NT2/D1 (cell line): ENCODE data around the gene MRPL51.

Experiments
- DNase-seq: peaks from one replicate; pipeline ENCODE4 v3.0.0-alpha.2; 2011; ENCODE audit warnings: low read depth, low spot score
- H3K27me3 ChIP-seq: 2 replicates; pipeline ENCODE4 v1.6.0; 2011; ENCODE audit warnings: mild to moderate bottlenecking; ENCODE audit not compliant: insufficient read length, insufficient read depth
- H3K36me3 ChIP-seq: 2 replicates; pipeline ENCODE4 v1.6.1; 2011; ENCODE audit warnings: mild to moderate bottlenecking, low read length, mixed read lengths; ENCODE audit not compliant: insufficient read depth, insufficient read length
- H3K4me1 ChIP-seq: 2 replicates; pipeline ENCODE4 v1.5.1; 2011; ENCODE audit not compliant: insufficient read depth, insufficient read length
- H3K4me3 ChIP-seq: 2 replicates; pipeline ENCODE4 v1.5.1; 2011; ENCODE audit warnings: low read depth; ENCODE audit not compliant: insufficient read length
- H3K9ac ChIP-seq: 2 replicates; pipeline ENCODE4 v1.6.0; 2011; ENCODE audit warnings: low read depth; ENCODE audit not compliant: insufficient read length
- H3K9me3 ChIP-seq: 2 replicates; pipeline ENCODE4 v1.5.1; 2011; ENCODE audit warnings: mild to moderate bottlenecking, low read length; ENCODE audit not compliant: insufficient read depth
- SUZ12 ChIP-seq: IDR thresholded peaks from 2 replicates; pipeline ENCODE4 v1.6.1; 2011; ENCODE audit not compliant: insufficient read length, insufficient read depth; ENCODE audit errors: extremely low read depth
- YY1 ChIP-seq: IDR thresholded peaks from 2 replicates; pipeline ENCODE4 v1.6.1; 2011; ENCODE audit not compliant: insufficient read length, insufficient read depth
- ZNF274 ChIP-seq: IDR thresholded peaks from 2 replicates; pipeline ENCODE4 v1.6.1; 2011; ENCODE audit warnings: mild to moderate bottlenecking, low read depth, low read length

MRPL51 gene

DNA sequence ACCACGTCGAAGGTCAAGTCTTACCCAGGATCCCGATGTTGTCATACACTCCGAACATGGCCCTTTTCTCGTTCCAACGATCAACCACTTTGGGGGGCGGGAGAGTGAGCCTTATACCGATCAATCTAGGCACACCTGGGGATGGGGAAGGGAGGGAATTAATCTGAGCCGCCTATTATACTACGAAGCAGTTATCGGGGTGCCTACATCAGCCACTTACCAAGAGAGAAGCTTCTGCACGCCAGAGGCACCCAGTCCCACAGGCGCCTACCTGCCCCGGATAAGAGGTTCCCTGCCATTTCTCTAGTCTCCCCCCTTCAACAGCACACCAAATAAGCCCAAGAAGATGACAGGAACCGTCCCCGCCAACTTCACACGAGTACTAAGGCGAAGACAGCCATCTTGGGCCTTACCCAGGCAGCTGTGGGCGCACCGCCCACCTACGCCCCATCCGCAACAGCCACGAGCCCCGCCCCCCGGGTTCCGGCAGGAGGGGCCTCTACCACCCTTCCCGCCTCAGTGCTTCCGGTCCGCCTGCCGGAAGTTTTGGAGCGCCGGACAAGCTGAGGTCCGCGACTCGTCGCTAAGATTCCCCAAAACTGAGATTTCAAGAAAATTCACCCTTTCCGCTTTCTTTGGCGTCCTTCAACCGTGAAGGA, at the start of gene MRPL51:
Gene MRPL51 (minus strand): TSS at position 425 of the 659 bp plus-strand sequence. CDS start 126 bp downstream, at position 299.
- Histone ChIP-seq H3K9me3 (no peaks in the 10 kb centered on the region), H3K36me3 (peaks cover 55% of the 10 kb centered on the region), H3K27me3 (no peaks in the 10 kb centered on the region), H3K4me3 (peak within 1 kb of the TSS; percentile 98), H3K9ac (peak within 1 kb of the TSS; percentile 97), H3K4me1 (peaks cover 3% of the 10 kb centered on the region)
- peak; percentile 100 for DNase-seq
- TF ChIP-seq ZNF274 (no peak), SUZ12 (no peak), YY1 (peak; percentile 81)

DNA sequence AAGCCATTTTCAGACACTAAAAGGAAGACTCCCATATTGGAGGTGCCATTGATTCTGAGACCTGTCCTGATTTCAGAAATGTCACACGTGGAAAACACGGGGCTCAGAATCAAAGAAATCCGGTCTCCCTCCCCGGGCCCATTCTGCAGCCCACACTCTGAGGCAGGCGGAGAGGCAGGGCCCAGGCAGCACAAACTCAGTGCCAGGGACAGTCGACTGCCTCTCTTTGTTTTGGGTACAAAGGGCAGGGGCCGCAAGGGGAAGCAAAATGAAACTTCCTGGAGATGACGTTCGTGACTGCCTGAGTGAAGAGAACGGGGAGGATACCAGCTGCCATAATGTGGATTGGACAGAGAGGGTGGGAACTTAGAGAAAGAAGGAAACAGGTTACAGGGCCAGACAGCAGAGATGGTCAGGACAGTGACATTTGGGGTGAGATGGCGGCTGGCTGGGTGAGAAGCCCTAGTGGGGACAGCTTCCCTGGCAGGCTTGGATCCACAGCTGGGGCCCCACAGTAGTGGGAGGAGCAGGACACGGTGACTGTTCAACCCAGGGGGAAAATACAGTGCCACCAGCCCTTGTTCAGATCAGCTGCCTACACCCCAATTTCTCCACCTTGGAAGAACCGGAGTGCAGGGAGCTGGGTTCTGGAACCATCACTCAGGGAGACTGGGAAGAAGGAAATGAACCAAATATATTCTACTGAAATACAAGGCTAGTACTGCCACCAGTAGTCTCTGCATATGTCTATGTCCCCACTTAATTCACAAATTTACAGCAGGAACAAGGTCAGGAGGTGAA, 49.3 kb upstream of the MRPL51 start:
- TF ChIP-seq SUZ12 (no peak), YY1 (no peak), ZNF274 (no peak)
- Histone ChIP-seq H3K4me3 (no peak overlapping the region), H3K27me3 (no peaks in the 10 kb centered on the region), H3K4me1 (peaks cover 22% of the 10 kb centered on the region), H3K9me3 (no peaks in the 10 kb centered on the region), H3K9ac (no peak overlapping the region), H3K36me3 (peaks cover 86% of the 10 kb centered on the region)
- DNase-seq: no peak

DNA sequence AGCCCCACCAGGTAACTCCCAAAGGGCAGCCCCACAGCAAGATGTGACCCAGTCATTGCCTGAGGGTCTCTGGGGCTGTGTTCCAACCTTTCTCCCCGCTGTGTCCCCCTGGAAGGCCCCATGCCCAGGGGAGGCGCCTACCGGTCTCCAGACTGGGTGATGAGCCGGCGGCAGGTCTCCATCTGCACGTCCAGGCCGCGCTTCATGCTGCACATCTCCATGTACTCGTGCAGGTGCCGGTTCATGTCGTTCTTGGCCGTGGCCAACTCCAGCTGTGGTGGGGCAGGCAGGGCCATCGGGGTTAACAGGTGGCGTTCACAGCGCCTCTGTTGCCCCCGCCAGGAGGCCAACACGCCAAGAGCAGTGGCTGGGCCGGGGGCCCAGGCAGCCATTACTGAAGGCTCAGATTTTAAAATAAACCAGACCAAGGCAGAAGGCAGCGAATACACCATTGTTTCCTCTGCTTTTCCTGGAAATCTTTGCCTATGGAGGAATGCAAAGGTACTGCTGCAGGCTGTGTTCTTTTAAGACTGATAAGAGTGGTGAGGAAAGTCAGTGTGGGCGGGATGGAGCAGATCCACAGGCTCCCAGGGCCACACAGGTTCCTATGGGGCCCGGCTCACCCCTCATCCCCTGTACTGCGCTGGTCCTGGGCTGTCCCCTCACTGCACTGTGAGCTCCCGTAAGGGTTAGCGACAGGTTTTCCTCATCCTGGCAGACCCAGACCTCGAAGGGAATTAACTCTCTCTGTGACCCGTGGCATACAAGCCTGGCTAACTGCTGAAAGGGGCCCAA, 48.5 kb upstream of the MRPL51 start:
- Histone ChIP-seq H3K27me3 (no peaks in the 10 kb centered on the region), H3K36me3 (peaks cover 86% of the 10 kb centered on the region), H3K4me1 (peaks cover 29% of the 10 kb centered on the region), H3K4me3 (no peak overlapping the region), H3K9me3 (no peaks in the 10 kb centered on the region), H3K9ac (peak overlapping the region; percentile 51)
- DNase-seq: no peak
- TF ChIP-seq SUZ12 (no peak), ZNF274 (no peak), YY1 (no peak)

DNA sequence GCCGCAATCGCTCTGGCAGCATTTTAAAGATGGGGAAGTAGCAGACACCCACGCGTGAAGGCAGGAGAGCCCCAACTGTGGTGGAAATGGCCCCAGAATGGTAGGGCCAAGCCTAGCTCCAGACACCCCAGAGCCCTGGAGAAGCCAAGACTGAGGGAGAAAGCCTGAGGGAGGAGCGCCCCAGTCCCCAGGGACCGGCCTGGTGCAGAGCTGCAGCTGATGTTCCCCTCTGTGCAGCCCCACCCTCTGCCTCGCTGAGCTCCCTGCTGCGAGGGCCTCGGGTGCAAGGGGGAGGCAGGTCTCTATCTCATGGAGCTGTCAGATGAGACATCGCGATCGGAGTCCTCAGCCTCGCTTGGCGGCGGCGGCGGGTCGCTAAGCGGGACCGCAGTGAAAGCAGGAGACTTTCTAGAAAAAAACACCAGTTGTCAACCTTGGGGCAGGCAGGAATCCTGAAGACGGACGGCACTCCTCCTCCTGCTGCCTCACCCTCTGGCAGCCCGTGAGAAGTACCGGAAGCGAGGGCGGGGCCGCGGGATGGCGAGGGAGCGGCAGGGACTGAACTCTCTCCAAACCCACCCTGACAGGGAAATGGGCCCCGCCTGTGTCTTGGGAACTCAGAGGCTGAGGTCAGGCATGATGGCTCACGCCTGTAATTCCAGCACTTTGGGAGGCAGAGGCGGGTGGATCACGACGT, 47.3 kb upstream of the MRPL51 start:
- no peak for TF ChIP-seq SUZ12
- TF ChIP-seq ZNF274: no peak
- TF ChIP-seq YY1: no peak
- no peaks in the 10 kb centered on the region for H3K9me3 ChIP-seq
- DNase-seq: peak; percentile 91
- H3K9ac ChIP-seq: peak overlapping the region; percentile 65
- H3K4me1 ChIP-seq: peaks cover 33% of the 10 kb centered on the region
- peaks cover 88% of the 10 kb centered on the region for H3K36me3 ChIP-seq
- no peaks in the 10 kb centered on the region for H3K27me3 ChIP-seq
- no peak overlapping the region for H3K4me3 ChIP-seq

DNA sequence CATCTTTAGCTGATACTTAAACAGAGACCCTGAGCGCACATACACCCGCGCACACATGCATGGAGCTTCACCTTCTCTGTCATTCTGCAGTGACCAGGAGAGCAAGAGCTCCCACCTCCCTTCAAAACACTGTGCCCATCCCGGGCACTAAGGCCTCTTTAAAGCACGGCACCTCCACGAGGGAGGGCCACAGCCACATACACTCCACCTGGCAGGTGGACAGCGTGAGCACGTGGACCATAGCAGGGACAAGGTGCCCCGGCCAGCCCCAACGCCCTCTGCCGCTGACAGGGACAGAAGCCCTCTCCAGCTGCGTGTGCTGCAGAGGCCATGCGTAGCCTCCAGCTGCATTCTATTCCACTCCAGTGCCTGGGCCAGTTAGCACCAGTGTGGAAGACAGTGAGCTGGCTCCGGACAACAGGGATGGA, 46.7 kb upstream of the MRPL51 start:
- TF ChIP-seq YY1 (no peak), ZNF274 (no peak), SUZ12 (no peak)
- H3K9ac ChIP-seq: peak overlapping the region; percentile 65
- no peak for DNase-seq
- no peaks in the 10 kb centered on the region for H3K27me3 ChIP-seq
- H3K4me3 ChIP-seq: no peak overlapping the region
- H3K36me3 ChIP-seq: peaks cover 93% of the 10 kb centered on the region
- no peaks in the 10 kb centered on the region for H3K9me3 ChIP-seq
- H3K4me1 ChIP-seq: peaks cover 33% of the 10 kb centered on the region

DNA sequence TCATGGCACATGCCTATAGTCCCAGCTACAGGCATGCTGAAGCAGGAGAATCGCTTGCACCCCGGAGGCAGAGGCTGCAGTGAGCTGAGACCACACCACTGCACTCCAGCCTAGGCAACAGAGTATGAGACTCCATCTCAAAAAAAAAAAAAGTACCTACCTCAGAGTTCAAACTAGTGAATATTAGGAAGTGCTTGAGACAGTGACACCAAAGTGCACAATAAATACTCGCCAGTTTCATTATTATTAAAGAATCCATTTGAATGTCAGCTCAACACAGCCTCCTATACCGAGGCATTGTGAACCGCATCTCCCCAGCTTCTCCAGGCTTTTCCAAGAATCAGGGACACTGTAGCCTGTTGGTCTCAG, 46.2 kb upstream of the MRPL51 start:
- Histone ChIP-seq H3K9ac (no peak overlapping the region), H3K36me3 (peaks cover 92% of the 10 kb centered on the region), H3K4me3 (no peak overlapping the region), H3K4me1 (peaks cover 33% of the 10 kb centered on the region), H3K9me3 (no peaks in the 10 kb centered on the region), H3K27me3 (no peaks in the 10 kb centered on the region)
- no peak for TF ChIP-seq YY1
- no peak for TF ChIP-seq ZNF274
- no peak for TF ChIP-seq SUZ12
- DNase-seq: no peak
